ENCODE results near the gene PCCA.

The PCCA gene

GRCh38 chr13:100461309-100462030 is 372.6 kb downstream of the PCCA start:
- DNase-seq: no peak
- no peak for TF ChIP-seq GATA1 (IDR thresholded peaks at IDR 0.05; ENCODE audit: low read depth, low read length)
- TF ChIP-seq POLR2A (IDR thresholded peaks at IDR 0.05; ENCODE audit: low read length): no peak

DNA sequence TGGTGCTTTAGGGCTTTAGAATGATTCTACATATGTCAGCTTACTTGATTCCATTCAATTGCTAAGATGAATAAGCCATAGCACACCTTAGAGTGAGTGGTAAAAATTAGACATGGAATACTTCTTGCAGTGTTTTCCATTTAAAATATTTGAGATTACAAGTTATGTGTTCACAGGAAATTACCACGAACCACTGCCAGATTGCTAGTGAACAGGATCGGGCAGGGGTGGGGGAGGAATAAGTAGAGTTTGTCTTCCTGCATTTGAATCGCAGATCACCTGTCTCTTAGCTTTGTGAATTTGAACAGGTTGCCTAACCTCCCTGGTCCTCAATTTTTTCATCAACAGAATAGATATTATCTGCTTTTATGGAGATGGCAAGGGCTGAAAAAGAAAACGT is 375.1 kb downstream of the PCCA start:
- no peak for TF ChIP-seq GATA1 (IDR thresholded peaks at IDR 0.05; ENCODE audit: low read depth, low read length)
- TF ChIP-seq POLR2A (IDR thresholded peaks at IDR 0.05; ENCODE audit: low read length): no peak
- DNase-seq: no peak

DNA sequence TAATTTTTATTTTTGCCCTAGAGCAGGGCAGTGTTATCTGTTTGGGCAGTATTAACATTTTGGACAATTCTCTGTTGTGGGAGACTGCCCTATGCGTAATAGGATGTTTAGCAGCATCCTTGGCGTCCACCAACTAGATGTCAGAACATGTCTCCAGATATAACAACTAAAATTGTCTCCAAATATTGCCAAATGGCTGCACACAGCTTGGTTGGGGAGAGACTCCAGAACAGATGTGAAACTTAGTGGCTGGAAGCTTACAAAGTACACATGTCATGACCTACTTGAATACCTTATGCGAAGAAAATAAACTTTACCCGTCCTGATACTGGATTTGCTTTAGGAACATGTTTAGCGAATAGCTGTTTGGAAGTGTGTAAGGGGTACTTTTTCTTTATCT is 376.7 kb downstream of the PCCA start:
- TF ChIP-seq POLR2A (IDR thresholded peaks at IDR 0.05; ENCODE audit: low read length): no peak
- TF ChIP-seq GATA1 (IDR thresholded peaks at IDR 0.05; ENCODE audit: low read depth, low read length): no peak
- no peak for DNase-seq

DNA sequence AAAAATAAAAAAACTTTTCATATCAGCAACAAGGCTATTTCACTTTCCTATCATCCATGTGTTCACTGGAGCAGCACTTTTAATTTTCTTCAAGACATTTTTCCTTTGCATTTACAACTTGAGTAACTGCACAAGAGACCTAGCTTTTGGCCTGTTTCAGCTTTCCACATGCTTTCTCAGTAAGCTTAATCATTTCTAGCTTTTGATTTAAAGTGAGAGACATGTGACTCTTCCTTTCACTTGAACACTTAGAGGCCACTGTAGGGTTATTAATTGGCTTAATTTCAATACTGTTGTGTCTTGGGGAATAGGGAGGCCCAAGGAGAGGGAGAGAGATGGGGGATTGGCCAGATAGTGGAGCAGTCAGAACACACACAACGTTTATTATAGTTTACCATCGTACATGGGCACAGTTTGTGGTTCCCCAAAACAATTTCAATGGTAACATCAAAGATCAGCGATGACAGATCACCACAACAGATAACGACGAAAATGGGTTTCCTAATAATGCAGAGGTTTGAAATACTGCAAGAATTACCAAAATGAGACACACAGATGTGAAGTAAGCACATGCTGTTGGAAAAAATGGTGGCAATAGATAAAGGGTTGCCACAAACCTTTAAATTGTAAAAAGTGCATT is 382.1 kb downstream of the PCCA start:
- TF ChIP-seq POLR2A (IDR thresholded peaks at IDR 0.05; ENCODE audit: low read length) (no peak), GATA1 (IDR thresholded peaks at IDR 0.05; ENCODE audit: low read depth, low read length) (no peak)

GRCh38 chr13:100473087-100473486 is 384.2 kb downstream of the PCCA start:
- DNase-seq: no peak
- TF ChIP-seq POLR2A (IDR thresholded peaks at IDR 0.05; ENCODE audit: low read length) (no peak), GATA1 (IDR thresholded peaks at IDR 0.05; ENCODE audit: low read depth, low read length) (no peak)

More for the DNA sequence above, 382.1 kb downstream of the PCCA start:
- DNase-seq: no peak

GRCh38 chr13:100473501-100474044 is 384.7 kb downstream of the PCCA start:
- no peak for TF ChIP-seq GATA1 (IDR thresholded peaks at IDR 0.05; ENCODE audit: low read depth, low read length)
- TF ChIP-seq POLR2A (IDR thresholded peaks at IDR 0.05; ENCODE audit: low read length): no peak
- DNase-seq: no peak

DNA sequence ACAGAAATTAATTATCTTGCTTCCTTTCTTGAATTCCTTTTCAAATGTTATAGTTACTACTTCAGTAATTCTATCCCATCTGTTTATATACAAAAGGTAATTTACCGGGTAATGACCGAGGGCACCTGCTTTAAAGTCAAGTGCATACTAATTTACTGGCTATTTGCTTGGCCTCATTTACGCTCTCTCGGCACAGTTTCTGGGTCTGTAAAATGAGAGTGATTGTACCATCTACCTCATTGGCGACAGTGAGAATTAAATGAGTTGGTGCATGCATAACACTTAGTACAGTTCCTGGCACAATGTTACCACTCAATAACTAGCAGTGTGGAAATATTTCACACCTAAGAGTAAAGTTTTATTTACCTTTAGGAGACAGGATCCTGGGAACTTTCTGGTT is 388.1 kb downstream of the PCCA start:
- DNase-seq: no peak
- TF ChIP-seq POLR2A (IDR thresholded peaks at IDR 0.05; ENCODE audit: low read length) (no peak), GATA1 (IDR thresholded peaks at IDR 0.05; ENCODE audit: low read depth, low read length) (no peak)

GRCh38 chr13:100478107-100478809 is 389.4 kb downstream of the PCCA start:
- no peak for DNase-seq
- TF ChIP-seq GATA1 (IDR thresholded peaks at IDR 0.05; ENCODE audit: low read depth, low read length) (no peak), POLR2A (IDR thresholded peaks at IDR 0.05; ENCODE audit: low read length) (no peak)

DNA sequence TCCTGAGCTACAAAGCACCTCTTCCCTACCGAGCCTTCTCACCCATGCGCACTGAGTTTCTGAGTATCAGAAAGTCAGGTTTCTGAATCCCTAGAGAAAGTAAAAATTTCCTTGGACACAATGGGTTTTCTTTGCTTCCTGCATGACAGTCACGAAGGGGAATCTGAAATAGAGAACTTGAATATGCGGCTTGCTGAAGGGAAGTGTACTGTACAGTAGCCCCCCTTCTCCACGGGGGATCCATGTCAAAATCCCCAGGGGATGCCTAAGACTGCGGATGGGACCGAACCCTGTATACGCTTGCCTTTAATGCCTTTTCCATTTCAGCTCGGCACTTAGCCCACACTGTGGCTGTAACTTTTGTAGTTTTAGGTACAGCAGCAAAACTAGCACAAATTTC is 391.8 kb downstream of the PCCA start:
- TF ChIP-seq GATA1 (IDR thresholded peaks at IDR 0.05; ENCODE audit: low read depth, low read length) (no peak), POLR2A (IDR thresholded peaks at IDR 0.05; ENCODE audit: low read length) (no peak)
- DNase-seq: no peak

- DNase-seq: no peak
- TF ChIP-seq GATA1 (IDR thresholded peaks at IDR 0.05; ENCODE audit: low read depth, low read length) (no peak), POLR2A (IDR thresholded peaks at IDR 0.05; ENCODE audit: low read length) (no peak)
Observed at GRCh38 chr13:100483139-100483538, 394.2 kb downstream of the PCCA start.

GRCh38 chr13:100483841-100484381 is 395.0 kb downstream of the PCCA start:
- DNase-seq: no peak
- TF ChIP-seq GATA1 (IDR thresholded peaks at IDR 0.05; ENCODE audit: low read depth, low read length) (no peak), POLR2A (IDR thresholded peaks at IDR 0.05; ENCODE audit: low read length) (no peak)

GRCh38 chr13:100484702-100485101 is 395.8 kb downstream of the PCCA start:
- no peak for TF ChIP-seq POLR2A (IDR thresholded peaks at IDR 0.05; ENCODE audit: low read length)
- no peak for TF ChIP-seq GATA1 (IDR thresholded peaks at IDR 0.05; ENCODE audit: low read depth, low read length)
- no peak for DNase-seq

DNA sequence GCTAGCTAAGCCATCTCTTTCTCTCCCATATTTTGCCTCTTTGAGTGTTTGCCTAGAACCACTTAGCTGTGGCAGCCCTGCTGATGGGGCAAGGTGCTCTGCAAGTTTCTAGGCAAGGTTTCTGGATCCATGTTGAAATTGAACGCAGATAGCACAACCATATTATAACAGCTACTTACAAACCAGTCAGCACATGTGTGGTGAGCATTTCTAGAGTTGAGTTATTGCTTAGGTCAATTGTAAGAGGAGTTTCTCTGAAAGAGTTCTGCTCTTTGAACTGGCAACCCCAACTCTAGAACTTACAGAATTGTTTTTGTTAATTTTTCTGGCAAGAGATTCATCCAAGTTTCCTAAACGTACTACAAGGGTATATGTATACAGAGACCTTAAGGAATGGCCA is 396.4 kb downstream of the PCCA start:
- TF ChIP-seq POLR2A (IDR thresholded peaks at IDR 0.05; ENCODE audit: low read length) (no peak), GATA1 (IDR thresholded peaks at IDR 0.05; ENCODE audit: low read depth, low read length) (no peak)

DNA sequence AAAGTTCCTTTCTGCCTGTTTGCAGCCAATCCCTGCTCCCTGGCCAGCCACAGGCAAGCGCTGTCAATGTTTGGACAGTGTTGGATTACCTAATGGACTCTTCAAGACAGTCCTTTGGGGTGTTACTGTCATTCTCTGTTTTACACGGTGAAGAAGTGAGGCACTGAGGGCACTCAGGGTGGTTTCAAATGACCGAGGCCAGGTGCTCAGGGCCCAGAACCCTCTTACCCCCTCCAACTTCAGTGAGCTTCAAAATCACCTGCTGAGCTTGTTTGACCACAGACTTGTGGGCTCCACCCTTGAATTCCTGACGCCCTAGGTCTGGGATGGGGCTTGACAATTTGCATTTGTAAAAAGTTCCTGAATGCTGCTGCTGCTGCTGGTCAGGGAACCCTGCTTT is 401.8 kb downstream of the PCCA start:
- TF ChIP-seq POLR2A (IDR thresholded peaks at IDR 0.05; ENCODE audit: low read length): no peak
- no peak for TF ChIP-seq GATA1 (IDR thresholded peaks at IDR 0.05; ENCODE audit: low read depth, low read length)
- no peak for DNase-seq

More for the DNA sequence above, 396.4 kb downstream of the PCCA start:
- no peak for DNase-seq

Data from erythroblast (primary cell).